Spleen (tissue), 7 donors: ENCODE data around the gene ZNF700.
"Not testable (repeated sequence)": the region's sequence is repeated elsewhere in the genome, so short reads cannot be mapped to it uniquely, and the experiment has no call there.

Experiments
- CTCF ChIP-seq, 11 experiments: fragments of 200-600 bp in 7 of 11; fragments of 450-650 bp in 4 of 11; sonication (generic) in 4 of 11; IDR thresholded peaks in 8 of 11; conservative IDR thresholded peaks in 3 of 11; 1 replicate in 7 of 11; 2 replicates in 4 of 11; pipeline versions ENCODE4 v1.4.0 to v1.8.0; 2016 to 2021; ENCODE audit warnings: antibody characterized with exemption in 11 of 11, inconsistent platforms in 4 of 11, mild to moderate bottlenecking in 1 of 11
- POLR2A ChIP-seq, 3 donors: fragments of 450-650 bp; IDR thresholded peaks; one replicate each; pipeline ENCODE4 v1.5.1; 2017; ENCODE audit warnings: antibody characterized with exemption in 3 of 3, mild to moderate bottlenecking in 1 of 3
- donor health status: DM: no; HTN: no; CAD: no; lungs with moderate emphysema.
- donor health status: DM: no; HTN: no; CAD: no.
- donor health status: DM: no; HTN: no; CAD: no.

GRCh38 chr19:11911937-11912336, 13.0 kb upstream of the ZNF700 start:
- TF ChIP-seq CTCF (IDR thresholded peaks at IDR 0.05 in 8 of 11, conservative IDR thresholded peaks at IDR 0.05 in 3 of 11); POLR2A (IDR thresholded peaks at IDR 0.05): not testable (repeated sequence)
